GM23248 (cell line): ENCODE measurements around the gene SPATA19. TPM values are rescaled to one million over a fixed set of nuclear protein-coding genes. Genes with fewer than 3 reads are reported as not detected.

Experiments used
- DNase-seq: peaks from one replicate; pipeline ENCODE4 v3.0.0-alpha.2; 2015
- H2AFZ ChIP-seq: fragments of 200-600 bp; sonication (generic); 2 replicates; pipeline ENCODE4 v1.6.1; 2016; ENCODE audit warnings: antibody characterized with exemption
- H3F3A ChIP-seq: fragments of 200-600 bp; sonication (generic); 2 replicates; pipeline ENCODE4 v1.6.1; 2016; ENCODE audit warnings: mild to moderate bottlenecking, antibody characterized with exemption, mixed run types; ENCODE audit not compliant: insufficient read depth
- H3K27ac ChIP-seq: fragments of 200-600 bp; sonication (generic); 2 replicates; pipeline ENCODE4 v1.5.1; 2016; ENCODE audit warnings: mild to moderate bottlenecking
- H3K27me3 ChIP-seq: fragments of 200-600 bp; sonication (generic); replicated peaks from 2 replicates; pipeline ENCODE4 v1.6.1; 2016; ENCODE audit warnings: mild to moderate bottlenecking; ENCODE audit not compliant: insufficient read depth
- H3K36me3 ChIP-seq: fragments of 200-600 bp; sonication (generic); 2 replicates; pipeline ENCODE4 v1.6.1; 2016; ENCODE audit warnings: low read depth, mild to moderate bottlenecking
- H3K4me1 ChIP-seq: fragments of 200-600 bp; sonication (generic); 2 replicates; pipeline ENCODE4 v1.6.1; 2016; ENCODE audit warnings: mild to moderate bottlenecking; ENCODE audit not compliant: insufficient read depth
- H3K4me2 ChIP-seq: fragments of 200-600 bp; sonication (generic); one replicate; pipeline ENCODE4 v1.6.1; 2016; ENCODE audit warnings: mild to moderate bottlenecking; ENCODE audit not compliant: unreplicated experiment
- H3K4me3 ChIP-seq: fragments of 200-600 bp; sonication (generic); 2 replicates; pipeline ENCODE4 v1.5.1; 2016; ENCODE audit warnings: mild to moderate bottlenecking
- H3K79me2 ChIP-seq: fragments of 200-600 bp; sonication (generic); 2 replicates; pipeline ENCODE4 v1.6.1; 2016; ENCODE audit warnings: mild to moderate bottlenecking; ENCODE audit not compliant: insufficient read depth
- H3K9ac ChIP-seq: fragments of 200-600 bp; sonication (generic); 2 replicates; pipeline ENCODE4 v1.6.1; 2016; ENCODE audit warnings: mild to moderate bottlenecking
- H3K9me2 ChIP-seq: fragments of 200-600 bp; sonication (generic); 2 replicates; pipeline ENCODE4 v1.6.1; 2016; ENCODE audit warnings: mixed run types, mild to moderate bottlenecking, moderate library complexity; ENCODE audit not compliant: insufficient read depth
- H3K9me3 ChIP-seq: fragments of 200-600 bp; sonication (generic); one replicate; pipeline ENCODE4 v1.6.1; 2017; ENCODE audit warnings: low read depth
- H4K20me1 ChIP-seq: fragments of 200-600 bp; sonication (generic); 2 replicates; pipeline ENCODE4 v1.6.0; 2016; ENCODE audit not compliant: insufficient read depth
- EZH2 ChIP-seq: fragments of 200-600 bp; sonication (generic); IDR thresholded peaks from 2 replicates; pipeline ENCODE4 v1.6.1; 2018; ENCODE audit warnings: antibody characterized with exemption, mild to moderate bottlenecking; ENCODE audit not compliant: insufficient read depth, poor library complexity, severe bottlenecking
- EZH2phosphoT487 ChIP-seq: fragments of 200-600 bp; sonication (generic); IDR thresholded peaks from 2 replicates; pipeline ENCODE4 v1.6.1; 2018; ENCODE audit warnings: antibody characterized with exemption, moderate library complexity, mild to moderate bottlenecking, low read depth; ENCODE audit not compliant: insufficient read depth
- WGBS, 2 experiments: methylation state at CpG; one replicate each; pipeline ENCODE4 v1.1.6; 2015 to 2017; ENCODE audit warnings: low lambda C conversion rate in 2 of 2, low coverage in 1 of 2; ENCODE audit errors: missing lambda C conversion rate in 2 of 2; 5-methylcytosine and 5-hydroxymethylcytosine counted together
- in situ Hi-C: fragments of 300-500 bp; cut with MboI; formaldehyde crosslinking; loops from 2 replicates; pipeline ENCODE4 v1.15.0; 2020
- polyA plus RNA-seq: library from polyadenylated mRNA; unstranded; fragments of >200 nt; fragmentation: Nextera tagmentation; extraction: Ambion mirVana; gene quantifications from 2 replicates; pipeline ENCODE4 v1.2.1, GENCODE V29; 2016
- total RNA-seq: library from RNA; depleted of rRNA; stranded (reverse); fragments of >200 nt; shearing (Covaris generic); gene quantifications from 2 replicates; pipeline ENCODE4 v1.2.3, GENCODE V29; 2014

The SPATA19 gene
- total and polyA plus RNA-seq, 2 experiments from 2014 or later = not detected

DNA sequence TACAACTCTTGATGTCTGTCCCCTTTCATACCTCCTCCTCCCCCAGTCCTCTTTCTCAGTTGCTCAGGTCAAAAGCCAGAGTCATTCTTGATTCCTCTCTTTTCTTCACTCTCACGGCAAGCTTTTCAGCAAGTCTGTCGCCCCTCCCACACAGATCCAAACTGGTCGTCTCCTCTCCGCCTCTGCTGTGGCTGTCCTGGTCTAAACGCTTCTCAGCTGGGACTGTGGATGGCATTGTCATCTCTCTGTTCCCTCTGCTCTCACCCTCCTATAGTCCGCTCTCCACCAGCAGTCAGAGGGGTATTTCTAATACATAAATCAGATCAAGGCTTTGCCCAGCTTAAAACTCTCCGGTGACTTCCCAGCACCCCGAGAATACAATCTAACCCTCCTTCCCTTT, 46.8 kb upstream of the SPATA19 start:
- no peak for TF ChIP-seq EZH2phosphoT487
- no peak for TF ChIP-seq EZH2
- 25 to 42% methylated on average over 8 of the region's 8 CpGs for WGBS, 2 experiments
- Histone ChIP-seq H3K9ac (no peak overlapping the region), H3K4me1 (no peaks in the 10 kb centered on the region), H3K9me2 (no peaks in the 10 kb centered on the region), H3K79me2 (no peaks in the 10 kb centered on the region), H3K9me3 (no peaks in the 10 kb centered on the region), H2AFZ (no peak overlapping the region), H3K4me3 (no peak overlapping the region), H3F3A (no peaks in the 10 kb centered on the region), H3K27me3 (no peaks in the 10 kb centered on the region), H3K4me2 (no peak overlapping the region), H4K20me1 (no peaks in the 10 kb centered on the region), H3K36me3 (no peaks in the 10 kb centered on the region), H3K27ac (no peak overlapping the region)
- in situ Hi-C loops = no loop called here
- no peak for DNase-seq

DNA sequence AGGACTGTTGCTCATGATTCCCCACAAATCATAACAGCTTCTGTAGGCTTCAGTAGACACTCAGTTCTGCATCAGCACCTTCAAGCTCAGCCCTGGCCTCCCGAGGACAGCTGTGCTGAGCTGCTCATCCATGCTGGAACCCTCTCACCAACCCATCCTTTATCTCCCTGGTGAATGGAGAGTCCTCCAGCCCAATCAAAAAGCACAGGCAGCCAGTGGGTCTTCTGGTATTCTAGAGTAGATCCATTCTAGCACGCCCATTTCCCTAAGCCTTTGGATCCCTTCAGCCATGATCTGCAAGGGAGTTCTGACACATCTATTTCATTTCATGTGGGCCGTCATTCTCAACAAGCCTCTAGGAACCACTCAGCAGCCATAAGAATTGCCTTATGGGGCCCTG, 44.6 kb upstream of the SPATA19 start:
- no peak for TF ChIP-seq EZH2phosphoT487
- no peak for TF ChIP-seq EZH2
- H2AFZ ChIP-seq = no peak overlapping the region
- H3K9ac ChIP-seq = no peak overlapping the region
- H3K27me3 ChIP-seq = no peaks in the 10 kb centered on the region
- DNase-seq = no peak
- H3K4me1 ChIP-seq = no peaks in the 10 kb centered on the region
- no peaks in the 10 kb centered on the region for H4K20me1 ChIP-seq
- H3K27ac ChIP-seq = no peak overlapping the region
- no peaks in the 10 kb centered on the region for H3K9me2 ChIP-seq
- H3K9me3 ChIP-seq = no peaks in the 10 kb centered on the region
- no peaks in the 10 kb centered on the region for H3K79me2 ChIP-seq
- no peak overlapping the region for H3K4me3 ChIP-seq
- no peak overlapping the region for H3K4me2 ChIP-seq
- no peaks in the 10 kb centered on the region for H3K36me3 ChIP-seq
- in situ Hi-C loops = no loop called here
- no peaks in the 10 kb centered on the region for H3F3A ChIP-seq
- 9 to 10% methylated on average over 3 of the region's 3 CpGs for WGBS, 2 experiments

DNA sequence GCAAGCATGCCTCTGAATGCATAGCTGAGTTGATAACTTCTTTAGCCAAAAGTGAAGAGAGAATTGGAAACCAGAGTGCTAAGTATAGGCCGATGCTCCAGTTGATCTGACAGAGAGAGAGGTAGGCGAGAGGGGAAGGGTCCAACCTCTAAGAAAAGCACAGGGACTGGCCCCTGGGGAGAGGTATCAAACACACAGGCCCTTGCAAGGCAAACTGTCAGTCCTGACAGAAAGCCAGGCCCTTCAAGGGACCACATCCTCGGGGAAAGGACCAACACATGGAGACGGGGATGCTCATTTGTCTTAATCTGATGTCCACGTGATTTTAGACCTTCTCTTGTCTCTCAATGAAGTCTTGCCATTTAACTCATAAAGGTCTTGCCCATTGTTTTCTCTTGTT, 43.9 kb upstream of the SPATA19 start:
- no peak overlapping the region for H3K4me3 ChIP-seq

DNA sequence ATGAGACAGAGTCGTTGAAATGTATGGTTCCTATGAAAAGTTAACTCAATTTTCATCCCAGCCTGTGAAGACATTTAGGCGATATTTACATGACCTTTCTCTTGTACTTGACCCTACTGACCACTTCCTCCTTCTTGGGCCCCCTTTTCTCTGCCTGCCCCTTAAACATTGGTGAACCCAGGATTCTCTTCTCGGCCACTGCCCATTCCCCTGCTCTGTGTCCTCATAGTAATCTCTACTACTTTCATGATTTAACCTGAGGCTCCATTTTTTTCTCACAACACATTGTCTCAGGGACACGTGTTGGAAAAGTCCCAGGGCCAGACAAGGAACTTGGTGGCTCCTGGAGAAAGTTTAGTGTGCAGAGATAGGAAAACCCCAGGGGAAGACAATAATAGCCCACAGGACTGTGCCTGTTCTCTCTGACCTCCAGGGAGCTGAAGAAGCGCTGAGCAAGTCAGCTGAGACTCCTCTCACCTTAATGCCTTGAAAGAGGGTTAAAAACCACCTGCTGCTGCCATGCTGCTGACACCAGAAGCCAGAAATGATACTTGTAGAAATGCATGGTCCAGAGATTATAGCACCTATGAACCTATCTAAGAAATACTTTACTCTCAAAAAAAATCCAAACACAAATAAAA, 42.5 kb upstream of the SPATA19 start:
- Histone ChIP-seq H3K4me1 (no peaks in the 10 kb centered on the region), H3K79me2 (no peaks in the 10 kb centered on the region), H2AFZ (no peak overlapping the region), H3K36me3 (no peaks in the 10 kb centered on the region), H3K27me3 (no peaks in the 10 kb centered on the region), H3K27ac (no peak overlapping the region), H3K9me2 (no peaks in the 10 kb centered on the region), H3K9me3 (no peaks in the 10 kb centered on the region), H4K20me1 (no peaks in the 10 kb centered on the region), H3K4me3 (no peak overlapping the region), H3F3A (no peaks in the 10 kb centered on the region), H3K9ac (no peak overlapping the region), H3K4me2 (no peak overlapping the region)
- in situ Hi-C loops = no loop called here
- 4 to 8% methylated on average over 5 of the region's 5 CpGs for WGBS, 2 experiments
- TF ChIP-seq EZH2 (no peak), EZH2phosphoT487 (no peak)
- DNase-seq = no peak

More for the DNA sequence above, 43.9 kb upstream of the SPATA19 start:
- Histone ChIP-seq H3K27me3 (no peaks in the 10 kb centered on the region), H3K27ac (no peak overlapping the region), H3K4me2 (no peak overlapping the region), H4K20me1 (no peaks in the 10 kb centered on the region), H2AFZ (no peak overlapping the region), H3K79me2 (no peaks in the 10 kb centered on the region), H3K9me2 (no peaks in the 10 kb centered on the region), H3K9me3 (no peaks in the 10 kb centered on the region), H3K9ac (no peak overlapping the region), H3K4me1 (no peaks in the 10 kb centered on the region), H3K36me3 (no peaks in the 10 kb centered on the region), H3F3A (no peaks in the 10 kb centered on the region)
- in situ Hi-C loops = no loop called here
- no peak for TF ChIP-seq EZH2
- no peak for TF ChIP-seq EZH2phosphoT487
- WGBS, 2 experiments = 23 to 24% methylated on average over 5 of the region's 5 CpGs
- DNase-seq = no peak

GRCh38 chr11:133886029-133886428, 40.7 kb upstream of the SPATA19 start:
- no peak overlapping the region for H3K4me3 ChIP-seq
- whole genome bisulfite sequencing, 2 experiments = 13 to 20% methylated on average over 3 of the region's 3 CpGs
- no peak overlapping the region for H3K4me2 ChIP-seq
- no peaks in the 10 kb centered on the region for H3K4me1 ChIP-seq
- no peaks in the 10 kb centered on the region for H3K36me3 ChIP-seq
- DNase-seq = no peak
- H3K9me2 ChIP-seq = no peaks in the 10 kb centered on the region
- no peaks in the 10 kb centered on the region for H3K79me2 ChIP-seq
- no peaks in the 10 kb centered on the region for H3K9me3 ChIP-seq
- no peak overlapping the region for H3K9ac ChIP-seq
- H3K27me3 ChIP-seq = no peaks in the 10 kb centered on the region
- no peaks in the 10 kb centered on the region for H3F3A ChIP-seq
- TF ChIP-seq EZH2phosphoT487 (no peak), EZH2 (no peak)
- no peak overlapping the region for H2AFZ ChIP-seq
- in situ Hi-C loops = no loop called here
- H4K20me1 ChIP-seq = no peaks in the 10 kb centered on the region
- no peak overlapping the region for H3K27ac ChIP-seq
